HK-2 (cell line): ENCODE measurements around the gene CD1C.
"Not testable (repeated sequence)": the region's sequence is repeated elsewhere in the genome, so short reads cannot be mapped to it uniquely, and the experiment has no call there.

Experiments used
- DNase-seq: peaks from one replicate; pipeline ENCODE4 v3.0.0-alpha.2; 2018; ENCODE audit not compliant: unreplicated experiment

The CD1C gene

GRCh38 chr1:158329300-158329699 lies 39.6 kb downstream of the CD1C start:
- no peak for DNase-seq

GRCh38 chr1:158329733-158330132 lies 40.0 kb downstream of the CD1C start:
- DNase-seq = no peak

- DNase-seq = no peak
These were observed 40.8 kb downstream of the CD1C start for GRCh38 chr1:158330391-158331105.

- no peak for DNase-seq
These were observed 41.3 kb downstream of the CD1C start for GRCh38 chr1:158331106-158331425.

- no peak for DNase-seq
These were observed 41.9 kb downstream of the CD1C start, which contains the start of gene CD1B for GRCh38 chr1:158331481-158332150. Gene CD1B (minus strand): TSS chr1:158331531. CDS start chr1:158331423, 108 bp downstream.

- DNase-seq = no peak
These were observed 43.9 kb downstream of the CD1C start for GRCh38 chr1:158333405-158334155.

- no peak for DNase-seq
These were observed 44.9 kb downstream of the CD1C start for GRCh38 chr1:158334526-158335212.

- DNase-seq = no peak
These were observed 45.5 kb downstream of the CD1C start for GRCh38 chr1:158335213-158335532.

GRCh38 chr1:158336413-158336812 lies 46.7 kb downstream of the CD1C start:
- not testable (repeated sequence) for DNase-seq
